Thyroid gland (tissue), 4 donors: ENCODE results near the gene MTHFD1L. TPM values are rescaled to one million over a fixed set of nuclear protein-coding genes. Genes with fewer than 3 reads are reported as not detected.
"Not testable (repeated sequence)": the region's sequence is repeated elsewhere in the genome, so short reads cannot be mapped to it uniquely, and the experiment has no call there.

ENCODE experiments used
- DNase-seq, 2 donors: peaks; one replicate each; pipeline ENCODE4 v3.0.0-alpha.2; 2019
- H3K27ac ChIP-seq, 3 donors: fragments of 200-600 bp; sonication (generic); 1 replicate in 2 of 3; 2 replicates in 1 of 3; pipeline ENCODE4 v1.5.1; 2016 to 2019; ENCODE audit warnings: mild to moderate bottlenecking in 1 of 3, moderate library complexity in 1 of 3
- H3K27me3 ChIP-seq: fragments of 200-600 bp; sonication (generic); one replicate; pipeline ENCODE4 v1.5.1; 2019
- H3K36me3 ChIP-seq, 2 donors: fragments of 200-600 bp; sonication (generic); one replicate each; pipeline ENCODE4 v1.5.1; 2016 to 2019
- H3K4me1 ChIP-seq, 2 donors: fragments of 200-600 bp; sonication (generic); one replicate each; pipeline ENCODE4 v1.5.1; 2017 to 2019
- H3K4me3 ChIP-seq, 3 donors: fragments of 200-600 bp; sonication (generic); replicated peaks in 1 of 3; 1 replicate in 2 of 3; 2 replicates in 1 of 3; pipeline ENCODE4 v1.5.1; 2016; ENCODE audit warnings: mild to moderate bottlenecking in 1 of 3
- H3K9me3 ChIP-seq: fragments of 200-600 bp; sonication (generic); one replicate; pipeline ENCODE4 v1.5.1; 2017
- POLR2A ChIP-seq, 2 donors: fragments of 450-650 bp; IDR thresholded peaks; one replicate each; pipeline ENCODE4 v1.6.1; 2017; ENCODE audit warnings: antibody characterized with exemption in 2 of 2, mild to moderate bottlenecking in 2 of 2, moderate library complexity in 1 of 2
- whole genome bisulfite sequencing, 2 donors: methylation state at CpG; one replicate each; pipeline ENCODE4 v1.1.5; 2017; 5-methylcytosine and 5-hydroxymethylcytosine counted together
- intact Hi-C: fragments of 100-400 bp; cut with DNase I; formaldehyde crosslinking; loops from one replicate; pipeline ENCODE4 v1.15.1; 2023
- total RNA-seq, 4 donors: library from RNA; depleted of rRNA; stranded (reverse); fragments of >200 nt; gene quantifications; one replicate each; pipeline ENCODE4 v1.2.3, GENCODE V29; 2016
- TF ChIP-seq, protein P1 (sequence below), 6 experiments: fragments of 200-600 bp in 3 of 6; fragments of 450-650 bp in 3 of 6; sonication (generic) in 3 of 6; IDR thresholded peaks; one replicate each; pipeline ENCODE4 v1.5.1; 2016 to 2019; ENCODE audit warnings: antibody characterized with exemption in 6 of 6, mild to moderate bottlenecking in 2 of 6, inconsistent platforms in 1 of 6, moderate library complexity in 1 of 6

Gene MTHFD1L
- total RNA-seq, 4 donors from 2014 or later = 8.7 to 14.6 (median 11.0) TPM

DNA sequence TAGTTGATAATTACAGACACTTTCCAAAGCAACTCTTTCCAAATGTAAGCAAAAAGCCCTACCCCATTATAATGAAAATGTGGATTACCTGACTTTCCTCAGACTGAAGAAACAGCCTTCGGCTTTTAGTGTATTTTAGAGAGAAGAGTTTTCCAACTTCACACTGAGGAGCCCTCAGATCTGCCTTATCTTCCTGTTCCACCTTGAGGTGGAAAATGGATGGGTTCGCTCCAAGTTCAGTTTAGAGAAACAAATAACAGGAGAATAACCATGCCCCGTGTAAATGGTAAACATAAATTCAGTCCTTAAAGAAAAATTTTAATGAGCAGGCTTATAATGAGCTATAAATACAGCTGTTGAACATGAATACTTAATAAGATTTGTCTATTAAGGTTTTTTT, 21.1 kb upstream of the MTHFD1L start:
- WGBS, 2 donors = 91 to 94% methylated on average over 3 of the region's 3 CpGs

DNA sequence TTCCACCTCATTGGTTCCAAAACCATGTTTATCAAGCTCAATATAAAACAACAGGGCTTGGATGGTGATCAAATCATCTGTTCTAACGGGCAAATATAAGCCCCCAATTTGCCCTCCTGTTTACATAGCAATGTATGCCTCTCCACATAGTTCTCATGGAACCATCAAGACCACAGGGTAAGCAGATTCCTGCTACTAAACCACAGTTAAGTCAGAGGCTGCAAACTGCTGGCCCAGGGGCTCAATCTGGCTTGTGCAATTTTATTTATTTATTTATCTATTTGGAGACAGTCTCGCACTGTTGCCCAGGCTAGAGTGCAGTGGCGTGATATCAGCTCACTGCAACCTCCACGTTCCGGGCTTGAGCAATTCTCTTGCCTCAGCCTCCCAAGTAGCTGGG, 18.9 kb upstream of the MTHFD1L start:
- no peaks in the 10 kb centered on the region for H3K9me3 ChIP-seq
- no peaks in the 10 kb centered on the region for H3K4me1 ChIP-seq
- H3K27ac ChIP-seq = no peak overlapping the region
- H3K4me3 ChIP-seq = no peak overlapping the region
- H3K27me3 ChIP-seq = no peaks in the 10 kb centered on the region
- DNase-seq = no peak
- intact Hi-C loops = no loop called here
- WGBS, 2 donors = 89 to 92% methylated on average over 5 of the region's 5 CpGs
- TF ChIP-seq, protein P1, sequence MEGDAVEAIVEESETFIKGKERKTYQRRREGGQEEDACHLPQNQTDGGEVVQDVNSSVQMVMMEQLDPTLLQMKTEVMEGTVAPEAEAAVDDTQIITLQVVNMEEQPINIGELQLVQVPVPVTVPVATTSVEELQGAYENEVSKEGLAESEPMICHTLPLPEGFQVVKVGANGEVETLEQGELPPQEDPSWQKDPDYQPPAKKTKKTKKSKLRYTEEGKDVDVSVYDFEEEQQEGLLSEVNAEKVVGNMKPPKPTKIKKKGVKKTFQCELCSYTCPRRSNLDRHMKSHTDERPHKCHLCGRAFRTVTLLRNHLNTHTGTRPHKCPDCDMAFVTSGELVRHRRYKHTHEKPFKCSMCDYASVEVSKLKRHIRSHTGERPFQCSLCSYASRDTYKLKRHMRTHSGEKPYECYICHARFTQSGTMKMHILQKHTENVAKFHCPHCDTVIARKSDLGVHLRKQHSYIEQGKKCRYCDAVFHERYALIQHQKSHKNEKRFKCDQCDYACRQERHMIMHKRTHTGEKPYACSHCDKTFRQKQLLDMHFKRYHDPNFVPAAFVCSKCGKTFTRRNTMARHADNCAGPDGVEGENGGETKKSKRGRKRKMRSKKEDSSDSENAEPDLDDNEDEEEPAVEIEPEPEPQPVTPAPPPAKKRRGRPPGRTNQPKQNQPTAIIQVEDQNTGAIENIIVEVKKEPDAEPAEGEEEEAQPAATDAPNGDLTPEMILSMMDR (IDR thresholded peaks at IDR 0.05) = no peak
- no peak for TF ChIP-seq POLR2A (IDR thresholded peaks at IDR 0.05)
- no peaks in the 10 kb centered on the region for H3K36me3 ChIP-seq

More for the DNA sequence above, 21.1 kb upstream of the MTHFD1L start:
- no peak for DNase-seq
- Histone ChIP-seq H3K36me3 (peaks cover 0 to 7% of the 10 kb centered on the region in 2 donors), H3K4me1 (no peaks in the 10 kb centered on the region), H3K4me3 (no peak overlapping the region), H3K9me3 (no peaks in the 10 kb centered on the region), H3K27me3 (no peaks in the 10 kb centered on the region), H3K27ac (no peak overlapping the region)
- TF ChIP-seq, protein P1 (IDR thresholded peaks at IDR 0.05) = no peak
- TF ChIP-seq POLR2A (IDR thresholded peaks at IDR 0.05) = no peak
- intact Hi-C loops = no loop called here

DNA sequence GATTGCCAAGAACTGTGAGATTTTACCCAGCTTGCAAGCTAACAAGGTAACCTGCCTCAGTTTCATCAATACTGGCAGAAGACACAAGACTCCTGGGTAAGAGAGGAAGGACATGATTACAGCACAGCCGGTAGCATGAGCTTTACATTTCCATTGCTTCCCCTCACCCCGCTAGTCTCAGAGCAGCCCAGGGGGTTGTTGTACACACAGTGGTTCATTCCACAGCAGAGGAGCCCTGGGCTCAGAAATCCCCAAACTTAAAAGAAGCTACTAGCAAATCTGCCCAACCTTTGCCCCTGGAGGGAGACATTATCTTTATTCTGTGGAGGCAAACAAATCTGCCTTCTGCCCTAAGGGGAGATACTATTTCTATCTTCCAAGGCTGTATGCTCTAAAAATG, 17.1 kb upstream of the MTHFD1L start:
- DNase-seq = no peak
- Histone ChIP-seq H3K36me3 (no peaks in the 10 kb centered on the region), H3K27ac (no peak overlapping the region), H3K4me3 (no peak overlapping the region), H3K9me3 (no peaks in the 10 kb centered on the region), H3K4me1 (no peaks in the 10 kb centered on the region), H3K27me3 (no peaks in the 10 kb centered on the region)
- 86 to 88% methylated on average over 2 of the region's 2 CpGs for WGBS, 2 donors
- TF ChIP-seq, protein P1 (IDR thresholded peaks at IDR 0.05) = no peak
- TF ChIP-seq POLR2A (IDR thresholded peaks at IDR 0.05) = no peak
- intact Hi-C loops = no loop called here

DNA sequence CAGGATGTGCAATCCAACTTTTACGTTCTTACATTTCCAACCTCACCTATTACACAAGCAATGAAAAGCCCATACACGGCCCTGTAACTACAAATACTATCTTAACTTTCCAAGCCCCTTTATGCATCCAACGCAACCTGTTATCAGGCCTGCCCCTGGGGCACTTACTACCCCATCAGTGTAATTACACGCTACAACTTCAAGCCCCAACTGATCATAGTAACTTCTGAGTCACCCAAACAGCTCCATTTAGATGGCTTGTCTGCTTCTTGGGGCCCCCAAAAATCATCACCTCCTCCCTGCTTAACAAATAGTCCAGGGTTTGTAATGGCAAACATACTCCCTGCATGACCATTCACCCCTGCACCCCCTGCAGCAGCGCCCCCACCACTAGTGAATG, 11.1 kb upstream of the MTHFD1L start:
- H3K9me3 ChIP-seq, intact Hi-C loops, H3K27ac ChIP-seq, H3K27me3 ChIP-seq, H3K36me3 ChIP-seq, H3K4me3 ChIP-seq, DNase-seq: not testable (repeated sequence)
- 94 to 98% methylated on average over 5 of the region's 5 CpGs for WGBS, 2 donors
- H3K4me1 ChIP-seq = peaks cover 11 to 14% of the 10 kb centered on the region in 2 donors

DNA sequence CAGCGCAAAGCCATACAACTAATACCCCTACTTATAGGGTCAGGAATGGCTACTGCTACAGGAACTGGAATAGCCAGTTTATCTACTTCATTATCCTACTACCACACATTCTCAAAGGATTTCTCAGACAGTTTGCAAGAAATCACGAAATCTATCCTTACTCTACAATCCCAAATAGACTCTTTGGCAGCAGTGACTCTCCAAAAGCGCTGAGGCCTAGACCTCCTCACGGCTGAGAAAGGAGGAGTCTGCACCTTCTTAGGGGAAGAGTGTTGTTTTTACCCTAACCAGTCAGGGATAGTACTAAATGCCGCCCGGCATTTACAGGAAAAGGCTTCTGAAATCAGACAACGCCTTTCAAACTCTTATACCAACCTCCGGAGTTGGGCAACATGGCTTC, 10.3 kb upstream of the MTHFD1L start:
- H3K4me1 ChIP-seq = peaks cover 11 to 14% of the 10 kb centered on the region in 2 donors
- intact Hi-C loops, DNase-seq, H3K9me3 ChIP-seq, H3K27ac ChIP-seq, H3K36me3 ChIP-seq, H3K4me3 ChIP-seq, H3K27me3 ChIP-seq: not testable (repeated sequence)
- WGBS, 2 donors = 94 to 95% methylated on average over 8 of the region's 8 CpGs

DNA sequence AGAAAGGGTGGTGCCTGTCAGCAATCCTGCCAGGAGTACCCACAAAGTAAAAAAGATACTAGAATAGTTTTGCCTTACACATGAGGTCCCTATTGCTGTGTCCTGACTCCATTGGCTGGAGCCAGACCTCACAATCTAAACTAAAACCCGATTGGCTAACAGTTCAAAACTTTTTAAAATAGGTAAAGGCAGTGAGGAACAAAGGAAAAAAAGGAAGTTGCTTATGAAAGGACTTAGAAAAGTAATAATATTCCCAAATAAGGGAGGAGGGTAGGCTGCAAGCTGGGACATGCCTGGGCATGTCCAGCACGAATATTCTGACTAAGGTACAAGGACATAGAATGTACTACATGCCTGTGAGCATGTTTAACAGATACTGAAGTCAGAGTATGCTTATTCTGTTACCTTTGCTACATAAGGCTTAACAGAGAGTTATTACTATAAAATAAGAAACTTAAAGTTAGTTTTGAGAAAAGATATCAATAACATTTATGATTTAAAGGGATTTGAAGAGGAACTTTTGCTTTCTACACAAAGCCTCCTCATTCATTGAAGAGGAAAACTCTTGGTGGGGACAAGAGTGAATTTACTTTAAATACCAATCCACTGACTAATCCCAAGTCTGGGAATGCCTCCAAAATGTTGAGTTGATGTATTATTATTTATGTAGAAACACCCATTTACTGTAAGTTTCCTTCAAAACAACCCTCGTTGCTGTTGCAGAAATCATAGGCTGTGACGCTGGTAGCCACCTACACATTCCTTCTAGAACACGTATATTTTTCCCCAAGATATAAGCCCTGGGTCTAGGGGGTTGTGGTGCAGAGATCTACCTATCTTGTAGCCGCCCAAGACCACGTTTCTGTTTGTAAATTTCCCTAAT, 8.2 kb upstream of the MTHFD1L start:
- Histone ChIP-seq H3K4me3 (no peak overlapping the region), H3K27ac (peak overlapping the region; percentile 10 to 46 (median 18)), H3K9me3 (no peaks in the 10 kb centered on the region), H3K36me3 (no peaks in the 10 kb centered on the region), H3K4me1 (peaks cover 11 to 14% of the 10 kb centered on the region in 2 donors), H3K27me3 (no peaks in the 10 kb centered on the region)
- peak in 1 of 2 donors; percentile 33 for DNase-seq
- TF ChIP-seq, protein P1 (IDR thresholded peaks at IDR 0.05) = no peak
- no peak for TF ChIP-seq POLR2A (IDR thresholded peaks at IDR 0.05)
- WGBS, 2 donors = 52 to 71% methylated on average over 7 of the region's 7 CpGs
- intact Hi-C loops = no loop called here
